Midbrain (tissue), 1 donor: ENCODE results near the gene CST6.
"Not testable (repeated sequence)": the region's sequence is repeated elsewhere in the genome, so short reads cannot be mapped to it uniquely, and the experiment has no call there.

ENCODE experiments used
- DNase-seq: peaks from one replicate; lab custom pipeline; 2025; lab: John Stamatoyannopoulos, UW

CST6 gene

GRCh38 chr11:65983589-65983987 is 28.2 kb upstream of the CST6 start:
- no peak for DNase-seq

GRCh38 chr11:65987336-65987735 is 24.5 kb upstream of the CST6 start:
- no peak for DNase-seq

- peak; percentile 94 for DNase-seq
Observed at GRCh38 chr11:65988791-65989592, 22.8 kb upstream of the CST6 start.

- no peak for DNase-seq
Observed at GRCh38 chr11:65992056-65992455, 19.8 kb upstream of the CST6 start.

- no peak for DNase-seq
Observed at GRCh38 chr11:65997286-65997685, 14.5 kb upstream of the CST6 start.

GRCh38 chr11:66001942-66002647 is 9.7 kb upstream of the CST6 start, which contains the start of the genes BANF1 and EIF1AD:
TSS of gene BANF1 (plus strand) at chr11:66002503. CDS start at chr11:66003251, 748 bp downstream.
TSS of gene EIF1AD (minus strand) at chr11:66002157. CDS start at chr11:66000389, 1,768 bp downstream.
- peak; percentile 98 for DNase-seq

GRCh38 chr11:66002648-66003225 is 9.1 kb upstream of the CST6 start:
- no peak for DNase-seq

GRCh38 chr11:66003291-66003690 is 8.5 kb upstream of the CST6 start:
- DNase-seq, result no peak

- DNase-seq, result no peak
Observed at GRCh38 chr11:66004186-66004585, 7.6 kb upstream of the CST6 start.

GRCh38 chr11:66006134-66006890 is 5.5 kb upstream of the CST6 start:
- no peak for DNase-seq

GRCh38 chr11:66006891-66007176 is 5.0 kb upstream of the CST6 start:
- DNase-seq, result no peak

- no peak for DNase-seq
Observed at GRCh38 chr11:66007201-66007634, 4.6 kb upstream of the CST6 start.

- DNase-seq, result no peak
Observed at GRCh38 chr11:66008095-66008467, 3.7 kb upstream of the CST6 start.

- no peak for DNase-seq
Observed at GRCh38 chr11:66008468-66009101, 3.2 kb upstream of the CST6 start.

GRCh38 chr11:66010036-66010435 is 1.8 kb upstream of the CST6 start:
- not testable (repeated sequence) for DNase-seq

GRCh38 chr11:66011239-66011784 is 496 bp upstream of the CST6 start:
- no peak for DNase-seq

- DNase-seq, result no peak
Observed at GRCh38 chr11:66012371-66012945, 650 bp downstream of the CST6 start.

GRCh38 chr11:66012946-66013761 is 1.3 kb downstream of the CST6 start:
- no peak for DNase-seq

GRCh38 chr11:66013762-66014100 is 1.9 kb downstream of the CST6 start:
- DNase-seq, result no peak

- DNase-seq, result no peak
Observed at GRCh38 chr11:66014804-66015453, 3.1 kb downstream of the CST6 start.
